ENCODE results near the gene IDH3A. TPM values are rescaled to one million over a fixed set of nuclear protein-coding genes. Genes with fewer than 3 reads are reported as not detected.

The IDH3A gene
- total RNA-seq, 1 donor from 2014 or later: 19.3 TPM

DNA sequence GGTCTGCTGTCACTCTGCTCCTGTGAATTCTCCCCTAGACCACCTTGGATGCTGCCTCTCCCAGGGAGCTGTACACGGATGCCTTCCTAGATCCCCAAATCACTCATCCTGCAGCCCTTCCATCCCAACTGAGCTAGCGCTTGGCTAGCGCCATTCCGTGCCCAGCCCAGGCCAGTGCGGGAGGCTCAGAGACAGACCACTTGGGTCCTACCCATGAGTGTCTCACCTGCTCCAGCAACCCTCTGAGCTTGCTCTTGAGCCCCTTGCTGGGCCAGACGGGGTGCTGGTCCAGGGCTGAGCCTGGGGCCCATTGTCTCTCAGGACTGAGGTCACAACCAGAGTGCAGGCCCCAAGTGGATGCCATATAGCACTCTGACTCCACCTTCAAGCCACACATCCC is 39.1 kb upstream of the IDH3A start:
- Mint-ChIP-seq H3K27ac (peak overlapping the region; percentile 50), H3K9me3 (no peaks in the 10 kb centered on the region), H3K36me3 (peaks cover 3% of the 10 kb centered on the region), H3K4me1 (peaks cover 6% of the 10 kb centered on the region), H3K4me3 (no peak overlapping the region), H3K27me3 (ENCODE audit: insufficient read depth, low read depth) (peaks cover 5% of the 10 kb centered on the region)
- Histone ChIP-seq H3K36me3 (no peaks in the 10 kb centered on the region), H3K4me3 (no peak overlapping the region), H3K4me2 (no peak overlapping the region), H3K79me2 (ENCODE audit: low read depth) (no peaks in the 10 kb centered on the region), H3K9me3 (ENCODE audit: low read depth) (no peaks in the 10 kb centered on the region), H3F3A (ENCODE audit: low read depth) (peaks cover 2% of the 10 kb centered on the region), H3K27ac (no peak overlapping the region), H3K9ac (no peak overlapping the region), H3K4me1 (no peaks in the 10 kb centered on the region), H3K27me3 (no peaks in the 10 kb centered on the region), H4K20me1 (ENCODE audit: low read depth) (peaks cover 3% of the 10 kb centered on the region), H2AFZ (replicated peaks) (no peak overlapping the region)
- no peak for DNase-seq (ENCODE audit: low spot score)
- TF ChIP-seq, protein P1, sequence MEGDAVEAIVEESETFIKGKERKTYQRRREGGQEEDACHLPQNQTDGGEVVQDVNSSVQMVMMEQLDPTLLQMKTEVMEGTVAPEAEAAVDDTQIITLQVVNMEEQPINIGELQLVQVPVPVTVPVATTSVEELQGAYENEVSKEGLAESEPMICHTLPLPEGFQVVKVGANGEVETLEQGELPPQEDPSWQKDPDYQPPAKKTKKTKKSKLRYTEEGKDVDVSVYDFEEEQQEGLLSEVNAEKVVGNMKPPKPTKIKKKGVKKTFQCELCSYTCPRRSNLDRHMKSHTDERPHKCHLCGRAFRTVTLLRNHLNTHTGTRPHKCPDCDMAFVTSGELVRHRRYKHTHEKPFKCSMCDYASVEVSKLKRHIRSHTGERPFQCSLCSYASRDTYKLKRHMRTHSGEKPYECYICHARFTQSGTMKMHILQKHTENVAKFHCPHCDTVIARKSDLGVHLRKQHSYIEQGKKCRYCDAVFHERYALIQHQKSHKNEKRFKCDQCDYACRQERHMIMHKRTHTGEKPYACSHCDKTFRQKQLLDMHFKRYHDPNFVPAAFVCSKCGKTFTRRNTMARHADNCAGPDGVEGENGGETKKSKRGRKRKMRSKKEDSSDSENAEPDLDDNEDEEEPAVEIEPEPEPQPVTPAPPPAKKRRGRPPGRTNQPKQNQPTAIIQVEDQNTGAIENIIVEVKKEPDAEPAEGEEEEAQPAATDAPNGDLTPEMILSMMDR (IDR thresholded peaks at IDR 0.05): no peak
- TF ChIP-seq EZH2phosphoT487 (IDR thresholded peaks at IDR 0.05) (no peak), EZH2 (IDR thresholded peaks at IDR 0.05) (no peak)

DNA sequence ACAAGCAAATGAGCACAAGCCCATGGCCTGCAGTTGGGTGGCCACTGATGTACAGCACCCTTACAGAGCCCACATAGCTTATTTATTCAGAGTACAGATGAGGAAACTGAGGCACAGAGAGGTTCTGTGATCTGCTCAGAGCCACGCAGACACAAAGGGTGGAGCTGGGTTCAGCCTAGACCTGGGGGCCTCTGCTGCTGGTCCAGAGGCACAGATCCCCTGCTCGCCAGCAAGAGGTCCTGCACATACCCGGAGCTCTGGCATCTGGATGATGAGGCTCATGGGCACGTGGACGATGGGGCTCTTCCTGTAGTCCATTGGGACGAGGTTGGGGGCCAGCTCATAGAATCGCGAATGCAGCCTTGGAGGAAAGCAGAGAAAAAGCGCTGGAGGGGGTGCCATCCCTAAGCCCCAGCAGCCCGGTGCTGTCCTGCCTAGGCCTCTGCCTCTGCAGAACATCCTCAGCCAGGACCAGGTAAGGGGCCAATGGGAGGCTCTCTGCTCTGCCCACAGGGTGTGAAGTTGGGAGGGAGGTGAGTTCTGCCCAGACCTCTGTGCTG is 38.2 kb upstream of the IDH3A start:
- DNase-seq (ENCODE audit: low spot score): no peak
- peaks cover 2% of the 10 kb centered on the region for H3F3A ChIP-seq (ENCODE audit: low read depth)
- H3K4me2 ChIP-seq: no peak overlapping the region
- Mint-ChIP-seq H3K9me3 (no peaks in the 10 kb centered on the region), H3K36me3 (peaks cover 3% of the 10 kb centered on the region), H3K4me1 (peaks cover 6% of the 10 kb centered on the region), H3K27ac (no peak overlapping the region), H3K4me3 (no peak overlapping the region), H3K27me3 (ENCODE audit: insufficient read depth, low read depth) (peaks cover 5% of the 10 kb centered on the region)
- no peak overlapping the region for H2AFZ ChIP-seq (replicated peaks)
- no peak overlapping the region for H3K9ac ChIP-seq
- no peak overlapping the region for H3K27ac ChIP-seq
- H3K4me3 ChIP-seq: no peak overlapping the region
- no peaks in the 10 kb centered on the region for H3K36me3 ChIP-seq
- no peaks in the 10 kb centered on the region for H3K27me3 ChIP-seq
- no peaks in the 10 kb centered on the region for H3K4me1 ChIP-seq
- no peaks in the 10 kb centered on the region for H3K79me2 ChIP-seq (ENCODE audit: low read depth)
- H3K9me3 ChIP-seq (ENCODE audit: low read depth): no peaks in the 10 kb centered on the region
- H4K20me1 ChIP-seq (ENCODE audit: low read depth): peaks cover 3% of the 10 kb centered on the region
- TF ChIP-seq, protein P1 (IDR thresholded peaks at IDR 0.05): no peak
- TF ChIP-seq EZH2phosphoT487 (IDR thresholded peaks at IDR 0.05) (no peak), EZH2 (IDR thresholded peaks at IDR 0.05) (no peak)

DNA sequence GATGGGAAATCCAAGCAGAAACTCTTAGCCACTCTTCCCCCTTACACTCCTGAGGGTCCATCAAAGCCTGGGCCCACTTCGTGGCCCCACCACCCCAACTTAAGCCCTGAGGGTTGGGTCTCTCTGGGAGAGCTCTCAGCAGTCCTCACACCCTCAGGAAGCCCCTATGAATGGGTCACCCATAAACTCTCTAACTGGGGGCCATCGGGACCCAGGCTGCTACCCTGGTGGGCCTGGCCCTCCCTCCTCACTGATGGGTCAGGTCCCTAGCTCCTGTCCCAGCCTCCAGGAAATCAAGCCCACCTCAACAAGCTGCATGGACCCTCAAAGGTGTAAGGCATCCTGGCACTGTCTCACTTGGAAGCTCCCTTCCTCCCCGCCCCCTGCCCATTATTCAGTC is 37.4 kb upstream of the IDH3A start:
- no peak overlapping the region for H3K9ac ChIP-seq
- no peaks in the 10 kb centered on the region for H3K79me2 ChIP-seq (ENCODE audit: low read depth)
- H3K4me3 ChIP-seq: no peak overlapping the region
- H3K4me1 ChIP-seq: no peaks in the 10 kb centered on the region
- H3K36me3 Mint-ChIP-seq: no peaks in the 10 kb centered on the region
- H4K20me1 ChIP-seq (ENCODE audit: low read depth): peaks cover 3% of the 10 kb centered on the region
- peaks cover 2% of the 10 kb centered on the region for H3F3A ChIP-seq (ENCODE audit: low read depth)
- no peaks in the 10 kb centered on the region for H3K9me3 ChIP-seq (ENCODE audit: low read depth)
- no peaks in the 10 kb centered on the region for H3K36me3 ChIP-seq
- H3K4me1 Mint-ChIP-seq: peaks cover 6% of the 10 kb centered on the region
- H3K9me3 Mint-ChIP-seq: no peaks in the 10 kb centered on the region
- no peak overlapping the region for H3K27ac Mint-ChIP-seq
- no peak overlapping the region for H3K4me2 ChIP-seq
- H2AFZ ChIP-seq (replicated peaks): no peak overlapping the region
- TF ChIP-seq EZH2phosphoT487 (IDR thresholded peaks at IDR 0.05) (no peak), EZH2 (IDR thresholded peaks at IDR 0.05) (no peak)
- TF ChIP-seq, protein P1 (IDR thresholded peaks at IDR 0.05): no peak
- DNase-seq (ENCODE audit: low spot score): no peak
- H3K4me3 Mint-ChIP-seq: no peak overlapping the region
- peaks cover 5% of the 10 kb centered on the region for H3K27me3 Mint-ChIP-seq (ENCODE audit: insufficient read depth, low read depth)
- no peak overlapping the region for H3K27ac ChIP-seq
- no peaks in the 10 kb centered on the region for H3K27me3 ChIP-seq

Data from neural progenitor cell (in vitro differentiated cells).